Measurements from ENCODE around the gene TSEN54.

- TF ChIP-seq CTCF (IDR thresholded peaks at IDR 0.05) (no peak), POLR2A (IDR thresholded peaks at IDR 0.05) (no peak)
Observed at GRCh38 chr17:75473246-75473645, 43.1 kb upstream of the TSEN54 start.

All from thyroid gland (tissue), 4 donors.